HG03378 (cell line): Measurements from ENCODE around the gene SERPIND1.
"Not testable (repeated sequence)": the region's sequence is repeated elsewhere in the genome, so short reads cannot be mapped to it uniquely, and the experiment has no call there.

ENCODE experiments used
- ATAC-seq: cut with Tn5 transposase; IDR thresholded peaks from one replicate; pipeline ENCODE4 v1.9.1; 2021; ENCODE audit warnings: mild to moderate bottlenecking, moderate library complexity; ENCODE audit not compliant: unreplicated experiment

SERPIND1 gene

GRCh38 chr22:20746431-20747189, 27.3 kb upstream of the SERPIND1 start:
- ATAC-seq, result no peak

DNA sequence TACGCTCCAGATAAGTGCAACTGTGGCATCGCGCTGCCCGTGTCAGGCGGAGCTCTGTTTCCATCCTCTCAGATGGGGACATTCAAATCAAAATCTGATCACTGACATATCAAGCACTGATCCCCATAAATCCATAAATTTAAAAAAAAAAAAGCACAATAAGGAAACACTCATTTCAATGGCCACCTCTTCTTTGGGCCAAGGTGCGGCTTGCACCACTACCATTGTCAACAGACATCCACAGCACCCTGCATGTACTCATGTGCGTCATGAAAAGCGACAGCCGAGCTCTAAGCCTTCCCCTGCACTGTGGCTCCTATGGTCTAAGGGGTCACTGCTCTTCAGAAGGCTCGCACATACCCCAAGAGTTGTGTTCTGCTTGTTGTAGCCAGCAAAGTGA, 26.7 kb upstream of the SERPIND1 start:
- ATAC-seq, result no peak

- ATAC-seq, result no peak
Observed at GRCh38 chr22:20748082-20748481, 25.8 kb upstream of the SERPIND1 start.

DNA sequence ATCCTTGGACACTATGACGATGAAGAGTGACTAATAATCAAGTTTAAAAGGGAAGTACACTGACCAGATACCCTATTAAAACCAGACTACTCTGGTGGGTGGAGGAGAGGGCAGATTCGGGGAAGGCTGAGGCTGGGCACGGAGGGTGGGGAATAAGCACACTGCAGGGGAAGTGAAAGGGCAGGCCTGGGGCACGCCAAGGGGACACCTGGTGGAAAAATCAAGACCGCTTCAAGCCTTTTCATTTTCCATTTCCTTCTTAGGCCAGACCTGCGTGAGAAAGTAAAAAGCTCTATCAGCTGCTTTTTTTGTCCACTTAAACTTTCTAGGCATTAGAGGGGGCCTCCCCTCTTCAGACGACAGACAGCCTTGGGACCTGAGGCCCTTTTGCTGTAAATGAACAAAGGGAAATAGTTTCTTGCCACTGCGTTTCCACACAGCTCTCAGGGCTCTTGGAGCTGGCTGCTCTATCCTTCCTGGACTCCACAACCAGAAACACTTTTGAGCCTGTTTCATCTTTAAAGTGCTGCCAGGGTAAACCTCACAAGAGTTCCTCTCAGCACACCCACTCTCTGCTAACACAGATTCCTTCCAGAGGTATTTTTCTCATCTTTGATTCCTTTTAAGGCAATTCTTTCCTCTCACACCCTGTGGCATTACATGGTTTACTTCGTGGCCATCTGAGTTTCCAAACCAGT, 25.0 kb upstream of the SERPIND1 start:
- ATAC-seq, result peak; percentile 57

GRCh38 chr22:20749453-20749852, 24.5 kb upstream of the SERPIND1 start:
- ATAC-seq, result no peak

GRCh38 chr22:20750461-20751184, 23.3 kb upstream of the SERPIND1 start:
- peak; percentile 34 for ATAC-seq

GRCh38 chr22:20751185-20751851, 22.6 kb upstream of the SERPIND1 start:
- no peak for ATAC-seq

DNA sequence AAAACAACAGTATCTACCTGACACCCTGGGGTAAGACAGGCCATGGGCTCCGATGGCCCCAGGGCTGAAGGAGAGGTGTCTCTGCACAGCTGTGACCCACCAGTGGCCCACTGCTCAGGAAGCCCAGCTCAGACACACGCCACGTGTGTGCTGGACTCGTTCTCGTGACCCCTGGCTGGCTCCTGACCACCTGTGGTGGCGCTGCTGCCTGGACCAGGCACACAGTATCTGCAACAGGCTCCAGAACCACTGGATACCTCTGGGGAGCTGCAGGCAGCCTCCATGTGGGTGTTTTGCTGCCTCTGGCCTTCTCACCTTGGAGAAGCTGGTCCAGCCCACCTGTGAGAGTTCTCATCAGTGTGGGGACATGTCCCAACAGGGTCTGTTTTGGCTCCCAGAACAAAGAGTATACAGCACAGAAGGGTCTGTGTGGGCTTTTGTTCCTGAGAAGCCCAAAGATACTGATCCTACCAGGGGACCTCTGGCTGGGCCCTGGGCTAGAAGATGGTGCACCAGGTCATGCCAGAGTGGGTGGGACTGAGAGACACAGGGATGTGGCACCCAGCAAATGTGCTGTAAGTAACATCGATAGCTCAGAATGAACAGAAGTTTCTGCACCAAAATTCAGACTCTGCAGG, 21.7 kb upstream of the SERPIND1 start:
- no peak for ATAC-seq

GRCh38 chr22:20752873-20753272, 21.0 kb upstream of the SERPIND1 start:
- ATAC-seq, result no peak

DNA sequence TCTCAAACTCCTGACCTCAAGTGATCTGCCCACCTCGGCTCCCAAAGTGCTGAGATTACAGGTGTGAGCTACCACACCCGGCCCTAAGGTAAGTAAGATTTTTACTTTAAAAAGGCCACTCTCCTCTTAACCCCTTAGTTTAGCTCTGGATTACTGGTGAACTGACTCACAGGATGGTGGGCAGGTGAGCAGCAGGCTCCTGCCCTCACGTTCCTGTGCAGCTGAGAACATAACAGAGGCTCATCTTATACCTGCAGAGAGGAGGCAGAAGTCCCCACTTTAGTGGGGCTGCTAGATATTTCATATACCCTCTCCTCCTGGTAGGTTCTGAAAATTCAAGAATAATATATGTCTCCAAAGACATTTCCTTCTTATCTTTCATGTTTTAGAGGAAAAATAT, 17.1 kb upstream of the SERPIND1 start:
- ATAC-seq, result no peak

GRCh38 chr22:20758688-20759087, 15.2 kb upstream of the SERPIND1 start:
- ATAC-seq, result no peak

DNA sequence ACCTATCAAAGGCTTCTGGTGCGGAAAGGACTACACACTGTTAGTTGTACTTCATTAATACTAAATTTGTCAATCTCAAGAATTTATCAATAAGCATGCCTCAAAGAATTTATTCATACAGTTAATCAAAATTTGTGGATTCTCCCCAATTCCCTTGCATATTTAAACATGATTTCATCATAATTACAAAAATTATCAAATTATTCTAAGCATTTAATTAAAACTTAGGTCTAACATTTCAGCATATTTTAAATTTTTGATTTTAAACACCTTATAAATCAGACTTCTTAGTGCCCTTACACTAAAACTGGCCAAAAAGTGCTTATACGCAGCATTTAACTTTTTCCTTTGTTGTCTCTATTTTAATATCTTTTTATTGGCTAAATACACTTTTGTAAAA, 13.8 kb upstream of the SERPIND1 start:
- no peak for ATAC-seq

GRCh38 chr22:20761536-20761935, 12.4 kb upstream of the SERPIND1 start:
- ATAC-seq, result no peak

DNA sequence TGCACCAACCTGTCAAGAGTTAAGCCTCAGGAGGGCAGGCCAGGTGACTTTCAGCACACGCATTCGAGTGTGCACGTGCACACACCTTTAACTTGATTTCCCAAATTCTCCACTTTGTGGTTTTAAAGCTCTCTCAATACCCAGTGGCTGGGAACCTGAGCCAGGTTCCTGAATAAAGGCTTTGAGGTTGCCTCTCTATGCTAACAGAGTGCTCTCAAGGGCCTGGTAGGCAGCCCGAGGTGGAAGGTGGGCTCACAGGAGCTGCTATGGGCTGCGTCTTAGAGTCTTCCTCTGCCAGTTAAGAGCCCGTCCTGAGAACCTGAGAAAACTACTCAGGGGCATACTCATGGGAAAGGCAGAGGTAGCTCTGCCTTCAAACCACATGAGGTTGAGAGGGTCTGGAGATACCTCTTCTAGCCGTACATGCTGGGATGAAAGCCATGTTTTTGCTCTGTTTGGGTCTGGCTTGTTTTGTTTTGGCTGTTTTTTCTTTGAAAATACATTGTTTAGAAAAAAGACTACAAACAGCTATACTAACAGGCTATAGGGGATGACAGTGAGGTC, 11.6 kb upstream of the SERPIND1 start:
- ATAC-seq, result no peak

DNA sequence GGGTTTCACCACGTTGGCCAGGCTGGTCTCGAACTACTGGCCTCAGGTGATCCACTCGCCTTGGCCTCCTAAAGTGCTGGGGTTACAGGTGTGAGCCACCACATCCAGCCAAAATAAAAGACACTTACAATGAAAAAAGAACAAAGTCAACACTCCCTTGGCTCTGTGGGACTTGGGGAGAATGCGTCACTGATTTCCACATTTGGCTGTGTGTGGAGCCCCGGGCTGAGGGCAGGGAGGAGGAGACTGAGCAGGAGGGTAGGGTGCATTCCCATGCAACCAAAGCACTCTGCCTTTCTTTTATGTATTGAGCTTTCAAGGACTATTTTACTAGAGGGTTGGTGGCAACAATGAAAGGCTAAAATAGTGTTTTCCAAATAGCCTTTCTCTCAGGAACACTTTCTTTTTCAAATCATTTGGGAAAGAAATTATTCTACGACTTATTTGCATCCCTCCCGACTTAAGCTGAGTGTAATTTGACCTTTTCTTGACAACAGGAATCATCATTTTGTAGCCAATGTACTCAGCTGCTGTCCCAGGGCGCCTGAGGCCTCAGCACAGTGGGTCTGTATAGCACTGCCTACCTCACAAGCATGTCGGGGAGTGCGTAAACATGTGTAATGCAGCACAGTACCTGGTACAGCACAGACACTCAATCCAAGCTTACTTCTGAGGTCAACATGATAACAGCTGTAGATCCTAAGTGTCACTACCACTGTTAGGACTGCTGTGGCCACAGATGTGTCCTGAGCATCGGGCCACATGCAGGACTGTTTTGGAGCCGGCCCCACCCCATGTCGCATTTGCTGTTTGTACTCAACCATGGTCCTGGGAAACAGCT, 10.1 kb upstream of the SERPIND1 start:
- ATAC-seq, result no peak

DNA sequence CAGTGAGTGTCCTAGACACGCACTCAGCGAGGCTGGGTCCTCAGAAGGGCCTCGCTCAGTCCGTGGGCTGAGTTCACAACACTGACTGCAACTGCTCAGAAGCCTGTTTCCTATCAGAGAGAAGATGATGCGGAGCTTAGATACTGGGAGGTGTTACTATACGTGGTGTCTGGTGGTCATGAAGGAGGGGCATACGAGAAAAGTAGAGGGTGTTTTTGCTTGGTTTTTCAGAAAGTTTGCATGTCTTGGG, 9.5 kb upstream of the SERPIND1 start:
- ATAC-seq, result no peak

- no peak for ATAC-seq
Observed at GRCh38 chr22:20764729-20765128, 9.2 kb upstream of the SERPIND1 start.

DNA sequence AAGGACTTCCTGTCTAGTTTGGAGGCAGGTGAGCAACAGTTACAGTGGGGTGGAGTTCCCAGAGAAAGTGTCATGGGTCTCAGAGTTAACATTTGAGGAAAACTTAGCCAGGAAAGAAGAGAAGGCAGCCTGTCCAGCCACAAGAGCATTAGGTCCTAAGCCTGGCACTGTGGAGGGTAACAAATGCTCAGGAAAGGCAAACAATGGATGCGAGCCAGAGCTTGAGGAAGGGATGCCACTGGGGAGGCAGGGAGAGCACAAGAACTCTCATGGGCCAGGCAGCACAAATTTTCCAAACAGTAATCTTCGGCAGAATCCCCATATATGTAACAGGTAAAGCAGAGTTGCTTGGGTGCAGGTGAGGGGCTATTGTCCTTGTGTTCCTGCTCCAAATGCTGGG, 8.0 kb upstream of the SERPIND1 start:
- no peak for ATAC-seq

DNA sequence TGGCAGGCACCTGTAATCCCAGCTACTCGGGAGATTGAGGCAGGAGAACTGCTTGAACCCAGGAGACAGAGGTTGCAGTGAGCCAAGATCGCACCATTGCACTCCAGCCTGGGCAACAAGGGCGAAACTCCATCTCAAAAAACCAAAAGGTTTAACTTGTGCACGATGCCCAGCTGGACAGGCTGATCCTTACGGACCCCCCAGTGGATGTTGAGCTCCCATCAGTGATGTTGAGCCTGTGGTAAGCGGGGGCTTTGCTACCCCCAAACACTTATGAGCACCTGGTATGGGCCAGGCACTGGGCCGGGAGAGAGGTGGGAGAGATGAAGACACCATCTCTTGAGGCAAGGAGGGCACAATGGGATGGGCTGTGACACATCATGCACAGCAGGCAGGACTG, 7.4 kb upstream of the SERPIND1 start:
- no peak for ATAC-seq

- not testable (repeated sequence) for ATAC-seq
Observed at GRCh38 chr22:20769496-20769826, 4.5 kb upstream of the SERPIND1 start.
